ENCODE results near the gene FCHSD2. TPM values are rescaled to one million over a fixed set of nuclear protein-coding genes. Genes with fewer than 3 reads are reported as not detected.

FCHSD2 gene
- total RNA-seq, 1 experiment from 2014 or later, result 7.1 TPM

GRCh38 chr11:72876147-72876546, 266.0 kb downstream of the FCHSD2 start:
- no peaks in the 10 kb centered on the region for H3K9me2 ChIP-seq (replicated peaks; ENCODE audit: low read length)
- H3K36me3 ChIP-seq (ENCODE audit: low read depth, low read length), result no peaks in the 10 kb centered on the region
- intact Hi-C loops (cut with micrococcal nuclease), result no loop called here
- H2AFZ ChIP-seq (ENCODE audit: low read length), result no peak overlapping the region
- H3K9ac ChIP-seq (ENCODE audit: low read length), result no peak overlapping the region
- no peaks in the 10 kb centered on the region for H3K79me2 ChIP-seq (ENCODE audit: low read length)
- DNase-seq (no peak), ATAC-seq (no peak)
- BruUV-seq (replicated peaks), result no TSS peak
- no peak overlapping the region for H3K4me3 ChIP-seq (ENCODE audit: low read length)
- H3K27me3 ChIP-seq (ENCODE audit: low read length), result no peaks in the 10 kb centered on the region
- H3K4me1 ChIP-seq (ENCODE audit: insufficient read depth, low read length), result no peaks in the 10 kb centered on the region
- ChIA-PET POLR2A (ENCODE audit: unreplicated experiment) (no interaction called here), CTCF (no interaction called here)
- no peaks in the 10 kb centered on the region for H4K20me1 ChIP-seq (ENCODE audit: low read length)
- H3K27ac ChIP-seq (ENCODE audit: low read length), result no peak overlapping the region
- H3F3A ChIP-seq (ENCODE audit: low read length, unreplicated experiment), result no peaks in the 10 kb centered on the region
- H3K9me3 ChIP-seq (ENCODE audit: low read length), result no peaks in the 10 kb centered on the region
- H3K4me2 ChIP-seq (ENCODE audit: low read length), result no peak overlapping the region
- TF ChIP-seq EZH2phosphoT487 (IDR thresholded peaks at IDR 0.05; ENCODE audit: borderline replicate concordance, low read length), result no peak
- no peak for TF ChIP-seq EZH2 (IDR thresholded peaks at IDR 0.05; ENCODE audit: low read length, unreplicated experiment)
- no peak for TF ChIP-seq CTCF (conservative IDR thresholded peaks at IDR 0.05; ENCODE audit: low read depth, low read length)

GRCh38 chr11:72875736-72876135, 266.4 kb downstream of the FCHSD2 start:
- CTCF ChIA-PET, result no interaction called here
- POLR2A ChIA-PET (ENCODE audit: unreplicated experiment), result no interaction called here
- TF ChIP-seq EZH2phosphoT487 (IDR thresholded peaks at IDR 0.05; ENCODE audit: borderline replicate concordance, low read length), result no peak
- no peak for TF ChIP-seq EZH2 (IDR thresholded peaks at IDR 0.05; ENCODE audit: low read length, unreplicated experiment)
- no peak for TF ChIP-seq CTCF (conservative IDR thresholded peaks at IDR 0.05; ENCODE audit: low read depth, low read length)

GRCh38 chr11:72872012-72872411, 270.1 kb downstream of the FCHSD2 start:
- intact Hi-C loops (cut with micrococcal nuclease), result no loop called here
- Histone ChIP-seq H2AFZ (ENCODE audit: low read length) (no peak overlapping the region), H3K9ac (ENCODE audit: low read length) (no peak overlapping the region), H3K4me3 (ENCODE audit: low read length) (no peak overlapping the region), H3K27ac (ENCODE audit: low read length) (no peak overlapping the region), H3K36me3 (ENCODE audit: low read depth, low read length) (no peaks in the 10 kb centered on the region), H4K20me1 (ENCODE audit: low read length) (no peaks in the 10 kb centered on the region), H3K4me1 (ENCODE audit: insufficient read depth, low read length) (no peaks in the 10 kb centered on the region), H3F3A (ENCODE audit: low read length, unreplicated experiment) (no peaks in the 10 kb centered on the region), H3K9me3 (ENCODE audit: low read length) (no peaks in the 10 kb centered on the region), H3K27me3 (ENCODE audit: low read length) (no peaks in the 10 kb centered on the region), H3K79me2 (ENCODE audit: low read length) (no peaks in the 10 kb centered on the region), H3K9me2 (replicated peaks; ENCODE audit: low read length) (no peaks in the 10 kb centered on the region), H3K4me2 (ENCODE audit: low read length) (no peak overlapping the region)
- ATAC-seq (no peak), DNase-seq (no peak)
- BruUV-seq (replicated peaks), result no TSS peak
- CTCF ChIA-PET, result interaction anchor here (0.6 kb wide), 1 partner anchor 81 kb away, joined by 7 read pairs; no protein-coding TSS in a partner anchor
- POLR2A ChIA-PET (ENCODE audit: unreplicated experiment), result no interaction called here
- no peak for TF ChIP-seq EZH2phosphoT487 (IDR thresholded peaks at IDR 0.05; ENCODE audit: borderline replicate concordance, low read length)
- no peak for TF ChIP-seq CTCF (conservative IDR thresholded peaks at IDR 0.05; ENCODE audit: low read depth, low read length)
- TF ChIP-seq EZH2 (IDR thresholded peaks at IDR 0.05; ENCODE audit: low read length, unreplicated experiment), result no peak

More at GRCh38 chr11:72875736-72876135, 266.4 kb downstream of the FCHSD2 start:
- no peak overlapping the region for H3K4me3 ChIP-seq (ENCODE audit: low read length)
- no peak overlapping the region for H3K9ac ChIP-seq (ENCODE audit: low read length)
- H3K79me2 ChIP-seq (ENCODE audit: low read length), result no peaks in the 10 kb centered on the region
- DNase-seq (no peak), ATAC-seq (no peak)
- no peaks in the 10 kb centered on the region for H3K4me1 ChIP-seq (ENCODE audit: insufficient read depth, low read length)
- no peak overlapping the region for H2AFZ ChIP-seq (ENCODE audit: low read length)
- no peaks in the 10 kb centered on the region for H4K20me1 ChIP-seq (ENCODE audit: low read length)
- H3K27me3 ChIP-seq (ENCODE audit: low read length), result no peaks in the 10 kb centered on the region
- no peaks in the 10 kb centered on the region for H3K36me3 ChIP-seq (ENCODE audit: low read depth, low read length)
- intact Hi-C loops (cut with micrococcal nuclease), result no loop called here
- H3K4me2 ChIP-seq (ENCODE audit: low read length), result no peak overlapping the region
- H3K9me2 ChIP-seq (replicated peaks; ENCODE audit: low read length), result no peaks in the 10 kb centered on the region
- H3K9me3 ChIP-seq (ENCODE audit: low read length), result no peaks in the 10 kb centered on the region
- no peak overlapping the region for H3K27ac ChIP-seq (ENCODE audit: low read length)
- no TSS peak for BruUV-seq (replicated peaks)
- no peaks in the 10 kb centered on the region for H3F3A ChIP-seq (ENCODE audit: low read length, unreplicated experiment)
